AG10803 (cell line): ENCODE measurements around the gene DHX58.
"Not testable (repeated sequence)": the region's sequence is repeated elsewhere in the genome, so short reads cannot be mapped to it uniquely, and the experiment has no call there.

Experiments
- DNase-seq: peaks from one replicate; pipeline ENCODE4 v3.0.0; 2010; ENCODE audit warnings: low read depth
- H3K4me3 ChIP-seq: 2 replicates; pipeline ENCODE4 v1.5.1; 2011; ENCODE audit warnings: mild to moderate bottlenecking, low read length, control low read depth
- CTCF ChIP-seq: conservative IDR thresholded peaks from 2 replicates; pipeline ENCODE4 v1.5.1; 2011; ENCODE audit warnings: mild to moderate bottlenecking, low read length, control low read depth, inconsistent platforms

DHX58 gene

GRCh38 chr17:42112552-42113176 lies at the start of gene DHX58:
Gene DHX58, minus strand, starts transcription at chr17:42112714. Its CDS starts 822 bp downstream, at chr17:42111892.
- H3K4me3 ChIP-seq = peak within 1 kb of the TSS; percentile 75
- DNase-seq = peak; percentile 84
- no peak for TF ChIP-seq CTCF

- no peak overlapping the region for H3K4me3 ChIP-seq
- TF ChIP-seq CTCF = no peak
- no peak for DNase-seq
Observed at GRCh38 chr17:42160531-42160910, 48.0 kb upstream of the DHX58 start.

- no peak for DNase-seq
- H3K4me3 ChIP-seq = no peak overlapping the region
- no peak for TF ChIP-seq CTCF
Observed at GRCh38 chr17:42159796-42160530, 47.4 kb upstream of the DHX58 start.

GRCh38 chr17:42155614-42156045 lies 43.1 kb upstream of the DHX58 start:
- DNase-seq = no peak
- no peak for TF ChIP-seq CTCF

GRCh38 chr17:42153919-42154742 lies 41.6 kb upstream of the DHX58 start:
- TF ChIP-seq CTCF = no peak
- DNase-seq = peak; percentile 43
- H3K4me3 ChIP-seq = peak overlapping the region; percentile 99

More at GRCh38 chr17:42155614-42156045, 43.1 kb upstream of the DHX58 start:
- H3K4me3 ChIP-seq = peak overlapping the region; percentile 58

- no peak for DNase-seq
- no peak for TF ChIP-seq CTCF
- H3K4me3 ChIP-seq = no peak overlapping the region
Observed at GRCh38 chr17:42146911-42147607, 34.5 kb upstream of the DHX58 start.

- H3K4me3 ChIP-seq, DNase-seq: not testable (repeated sequence)
Observed at GRCh38 chr17:42143138-42143537, 30.6 kb upstream of the DHX58 start.
